ENCODE results near the gene CNNM2.
"Not testable (repeated sequence)": the region's sequence is repeated elsewhere in the genome, so short reads cannot be mapped to it uniquely, and the experiment has no call there.

Gene CNNM2

DNA sequence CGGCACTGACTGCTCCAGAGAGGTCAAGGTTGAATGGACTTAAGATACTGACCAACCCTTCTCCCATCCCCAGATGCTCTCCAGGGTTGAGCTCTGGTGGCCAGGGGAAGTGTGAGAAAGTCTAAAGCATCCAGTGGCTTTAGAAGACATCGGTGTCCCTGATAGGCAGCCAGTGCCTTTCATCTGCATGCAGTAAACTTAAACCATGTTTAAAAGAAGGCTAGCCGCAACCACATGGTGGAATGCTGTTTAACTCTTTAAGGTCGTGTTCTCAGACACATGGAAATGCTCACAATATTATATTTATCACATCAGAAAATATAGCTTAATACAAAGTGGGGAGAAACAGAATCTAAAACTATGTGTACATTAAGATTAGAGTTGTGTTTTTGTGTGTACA is 137.0 kb downstream of the CNNM2 start:
- TF ChIP-seq, protein P1, sequence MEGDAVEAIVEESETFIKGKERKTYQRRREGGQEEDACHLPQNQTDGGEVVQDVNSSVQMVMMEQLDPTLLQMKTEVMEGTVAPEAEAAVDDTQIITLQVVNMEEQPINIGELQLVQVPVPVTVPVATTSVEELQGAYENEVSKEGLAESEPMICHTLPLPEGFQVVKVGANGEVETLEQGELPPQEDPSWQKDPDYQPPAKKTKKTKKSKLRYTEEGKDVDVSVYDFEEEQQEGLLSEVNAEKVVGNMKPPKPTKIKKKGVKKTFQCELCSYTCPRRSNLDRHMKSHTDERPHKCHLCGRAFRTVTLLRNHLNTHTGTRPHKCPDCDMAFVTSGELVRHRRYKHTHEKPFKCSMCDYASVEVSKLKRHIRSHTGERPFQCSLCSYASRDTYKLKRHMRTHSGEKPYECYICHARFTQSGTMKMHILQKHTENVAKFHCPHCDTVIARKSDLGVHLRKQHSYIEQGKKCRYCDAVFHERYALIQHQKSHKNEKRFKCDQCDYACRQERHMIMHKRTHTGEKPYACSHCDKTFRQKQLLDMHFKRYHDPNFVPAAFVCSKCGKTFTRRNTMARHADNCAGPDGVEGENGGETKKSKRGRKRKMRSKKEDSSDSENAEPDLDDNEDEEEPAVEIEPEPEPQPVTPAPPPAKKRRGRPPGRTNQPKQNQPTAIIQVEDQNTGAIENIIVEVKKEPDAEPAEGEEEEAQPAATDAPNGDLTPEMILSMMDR (IDR thresholded peaks at IDR 0.05; ENCODE audit: insufficient read depth, low read depth, low read length, missing control alignments), result no peak

DNA sequence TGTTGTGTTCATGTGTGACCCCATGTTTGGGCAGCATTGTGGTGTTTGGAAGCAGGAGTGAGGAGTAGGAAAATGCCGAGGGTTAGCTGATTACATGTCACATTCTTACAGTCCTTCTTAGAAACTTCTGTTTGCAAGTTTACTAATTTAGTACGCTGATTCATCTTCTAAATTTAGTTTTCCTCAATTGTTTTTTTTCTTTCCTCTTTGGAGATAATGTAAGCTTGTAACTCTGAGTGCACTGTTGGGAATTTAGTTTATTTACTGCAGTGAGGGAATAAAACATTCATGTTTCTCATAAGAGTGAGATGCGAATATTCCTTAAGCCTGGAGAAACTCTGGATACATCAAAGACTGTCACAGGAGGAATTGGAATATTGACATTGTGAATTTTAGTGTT is 139.9 kb downstream of the CNNM2 start:
- TF ChIP-seq, protein P1 (IDR thresholded peaks at IDR 0.05; ENCODE audit: insufficient read depth, low read depth, low read length, missing control alignments), result no peak
- DNase-seq (ENCODE audit: low read depth), result no peak
- no peak overlapping the region for H3K4me3 ChIP-seq (ENCODE audit: low read length)

More for the DNA sequence above, 137.0 kb downstream of the CNNM2 start:
- DNase-seq (ENCODE audit: low read depth), result no peak
- no peak overlapping the region for H3K4me3 ChIP-seq (ENCODE audit: low read length)

DNA sequence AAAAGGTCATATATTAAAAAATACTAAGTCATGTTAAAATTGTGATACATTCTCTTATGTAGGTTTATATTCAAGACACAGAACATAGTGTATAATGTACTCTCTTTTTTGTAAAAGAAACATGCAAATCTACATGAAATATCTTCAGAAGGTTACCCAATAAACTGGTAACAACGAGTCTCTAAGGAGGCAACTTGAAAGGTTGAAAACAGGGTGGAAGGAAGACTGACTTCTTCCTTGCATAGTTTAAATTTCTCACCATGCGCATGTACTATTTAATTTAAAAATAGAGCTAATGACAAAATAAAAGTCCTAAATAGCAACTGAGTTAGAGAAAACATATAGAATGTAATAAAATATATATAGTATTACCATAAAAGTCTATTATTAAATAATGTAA is 142.5 kb downstream of the CNNM2 start:
- no peak overlapping the region for H3K4me3 ChIP-seq (ENCODE audit: low read length)
- DNase-seq (ENCODE audit: low read depth), result no peak
- TF ChIP-seq, protein P1 (IDR thresholded peaks at IDR 0.05; ENCODE audit: insufficient read depth, low read depth, low read length, missing control alignments), result no peak

DNA sequence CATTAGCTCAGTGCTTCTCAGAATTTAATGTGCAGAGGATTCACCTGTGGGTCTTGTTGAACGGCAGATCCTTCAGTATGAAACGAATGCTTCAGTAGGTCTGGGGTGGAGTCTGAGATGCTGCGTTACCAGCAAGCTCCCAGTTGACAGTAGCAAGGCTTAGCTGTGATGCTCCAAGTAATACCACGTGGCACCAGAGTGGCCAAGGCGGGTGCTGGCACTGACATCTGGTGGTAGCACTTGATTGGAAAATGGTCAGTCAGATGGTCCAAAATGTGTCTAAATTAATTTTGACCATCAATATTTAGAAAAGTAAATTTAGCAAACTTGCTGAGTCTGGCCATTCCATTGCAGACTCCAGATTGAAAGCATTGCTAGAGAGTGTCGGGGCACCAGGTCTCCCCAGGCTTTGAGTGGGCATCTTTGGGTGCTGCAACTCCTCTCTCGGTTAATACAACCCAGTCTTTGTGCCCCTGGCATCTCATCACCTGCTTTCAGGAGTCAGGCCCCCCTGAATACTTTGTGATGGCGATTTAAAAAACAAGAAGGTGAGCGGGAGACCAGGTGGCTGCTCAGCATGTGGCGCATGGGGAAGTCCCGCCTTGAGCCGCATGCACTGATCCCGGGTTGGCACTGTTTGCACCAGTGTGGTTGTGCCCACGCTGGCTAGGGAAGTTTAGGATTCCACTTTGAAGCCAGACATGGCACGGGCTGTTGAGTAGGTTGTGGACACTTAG is 144.9 kb downstream of the CNNM2 start:
- TF ChIP-seq, protein P1 (IDR thresholded peaks at IDR 0.05; ENCODE audit: insufficient read depth, low read depth, low read length, missing control alignments), result no peak
- DNase-seq (ENCODE audit: low read depth), result peak; percentile 12
- no peak overlapping the region for H3K4me3 ChIP-seq (ENCODE audit: low read length)

DNA sequence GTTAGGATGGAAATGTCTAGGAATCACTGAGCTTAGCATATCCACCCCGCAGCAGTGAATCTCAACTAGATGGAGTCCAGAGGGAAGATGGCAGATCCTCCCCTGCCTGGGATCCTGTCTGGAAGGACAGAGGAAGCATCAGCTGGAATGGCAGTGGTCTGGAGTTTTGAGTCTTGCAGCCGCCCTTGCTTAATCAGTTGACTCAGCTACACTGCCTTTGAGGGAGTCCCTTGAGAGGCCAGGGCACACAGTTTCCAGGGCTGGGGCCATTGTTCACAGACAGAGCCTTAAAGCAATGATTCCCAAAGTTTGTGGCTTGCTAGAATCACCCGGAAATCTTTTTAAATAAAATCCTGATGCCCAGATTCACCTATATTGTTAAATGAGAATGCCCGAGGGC is 146.9 kb downstream of the CNNM2 start:
- DNase-seq (ENCODE audit: low read depth), result no peak
- no peak overlapping the region for H3K4me3 ChIP-seq (ENCODE audit: low read length)
- TF ChIP-seq, protein P1 (IDR thresholded peaks at IDR 0.05; ENCODE audit: insufficient read depth, low read depth, low read length, missing control alignments), result no peak

DNA sequence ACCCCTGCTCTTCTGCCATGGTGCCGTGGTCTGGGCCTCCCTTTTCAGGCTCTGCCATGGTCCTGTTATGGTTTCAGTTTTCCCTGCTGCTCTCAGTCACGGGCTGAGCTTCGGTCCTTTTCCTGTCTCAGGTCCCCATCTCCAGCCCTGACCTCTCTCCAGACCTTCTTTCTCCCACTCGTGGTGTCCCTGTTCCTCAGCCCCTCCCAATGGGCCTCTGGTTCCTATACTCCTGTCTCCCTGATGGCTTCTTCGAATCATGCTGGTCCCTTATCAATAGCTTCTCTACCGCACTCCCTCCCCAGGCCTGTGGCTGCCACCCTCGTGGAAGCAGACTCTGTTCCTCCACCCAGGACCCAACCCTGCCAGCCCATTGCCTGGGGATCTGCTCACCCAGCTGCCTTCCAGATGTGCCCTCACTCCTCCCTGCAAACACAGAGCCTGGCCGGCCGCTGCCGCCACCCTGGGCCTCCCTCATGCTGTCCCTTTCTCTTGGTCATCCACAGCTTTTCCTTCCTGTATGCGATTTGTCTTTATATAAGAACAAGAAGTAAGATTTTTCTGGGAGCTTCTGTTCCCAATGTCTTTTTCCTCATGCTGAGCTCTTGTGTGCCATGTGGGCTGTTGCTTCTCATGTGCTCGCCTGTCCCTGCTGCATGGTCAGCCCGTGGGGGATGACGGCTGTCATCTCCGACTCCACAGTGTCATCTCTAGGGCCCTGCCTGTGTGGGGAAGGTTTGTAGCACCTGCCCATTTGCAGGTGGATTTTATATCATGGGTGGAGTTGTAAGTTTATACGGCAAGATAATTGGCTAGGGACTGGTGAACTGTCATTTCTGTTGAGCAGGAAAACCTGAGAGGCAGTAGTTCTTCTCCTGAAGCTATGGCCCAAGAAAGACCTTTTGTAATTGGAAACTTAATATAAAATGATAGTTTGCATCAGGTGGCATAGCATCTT is 148.3 kb downstream of the CNNM2 start:
- no peak for DNase-seq (ENCODE audit: low read depth)
- no peak overlapping the region for H3K4me3 ChIP-seq (ENCODE audit: low read length)
- TF ChIP-seq, protein P1 (IDR thresholded peaks at IDR 0.05; ENCODE audit: insufficient read depth, low read depth, low read length, missing control alignments), result no peak

DNA sequence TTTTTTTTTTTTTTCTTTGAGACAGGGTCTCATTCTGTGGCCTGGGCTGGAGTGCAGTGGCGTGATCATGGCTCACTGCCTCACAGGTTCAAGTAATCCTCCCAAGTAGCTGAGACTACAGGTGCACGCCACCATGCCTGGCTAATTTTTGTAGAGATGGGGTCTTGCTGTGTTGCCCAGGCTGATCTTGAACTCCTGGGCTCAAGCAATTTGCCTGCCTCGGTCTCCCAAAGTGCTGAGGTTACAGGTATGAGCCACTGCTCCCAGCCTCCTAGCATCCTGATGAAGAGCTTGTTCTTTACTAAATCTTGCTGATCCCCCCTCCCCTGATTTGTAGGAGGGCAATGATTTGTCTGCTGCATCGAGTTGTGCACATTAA is 149.0 kb downstream of the CNNM2 start:
- not testable (repeated sequence) for DNase-seq (ENCODE audit: low read depth); H3K4me3 ChIP-seq (ENCODE audit: low read length)

Data from epithelial cell of esophagus (primary cell).